Neural crest cell (in vitro differentiated cells): Measurements from ENCODE around the gene SAMSN1. TPM values are rescaled to one million over a fixed set of nuclear protein-coding genes. Genes with fewer than 3 reads are reported as not detected.

ENCODE experiments used
- DNase-seq: peaks from one replicate; pipeline ENCODE4 v3.0.0; 2021; ENCODE audit warnings: low read depth, mixed read lengths, low spot score
- H3K27ac Mint-ChIP-seq: one replicate; pipeline ENCODE4 v1.8.0; 2021; ENCODE audit warnings: mild to moderate bottlenecking, mixed read lengths; ENCODE audit not compliant: unreplicated experiment
- H3K27me3 Mint-ChIP-seq: 2 replicates; pipeline ENCODE4 v1.8.0; 2021; ENCODE audit warnings: low read depth, mild to moderate bottlenecking, mixed read lengths
- H3K36me3 Mint-ChIP-seq: 2 replicates; pipeline ENCODE4 v1.8.0; 2021; ENCODE audit warnings: low read depth, mild to moderate bottlenecking, mixed read lengths
- H3K4me1 Mint-ChIP-seq: 2 replicates; pipeline ENCODE4 v1.8.0; 2021; ENCODE audit warnings: mixed read lengths
- H3K4me3 Mint-ChIP-seq: one replicate; pipeline ENCODE4 v1.8.0; 2021; ENCODE audit warnings: mild to moderate bottlenecking, mixed read lengths
- H3K9me3 Mint-ChIP-seq: 2 replicates; pipeline ENCODE4 v1.8.0; 2021; ENCODE audit warnings: mixed read lengths
- CTCF ChIP-seq: fragments of 200-600 bp; sonication (generic); conservative IDR thresholded peaks from 2 replicates; pipeline ENCODE4 v1.5.0; 2021; ENCODE audit warnings: antibody characterized with exemption, mild to moderate bottlenecking
- total RNA-seq: library from RNA; stranded (reverse); gene quantifications from 2 replicates; pipeline ENCODE4 v1.2.1, GENCODE V29; 2021

Gene SAMSN1
- total RNA-seq, 1 donor from 2014 or later, result not detected

GRCh38 chr21:14527696-14528652, 18.1 kb downstream of the SAMSN1 start:
- no peak for DNase-seq
- no peak for TF ChIP-seq CTCF
- H3K27ac Mint-ChIP-seq, result no peak overlapping the region
- no peak overlapping the region for H3K4me3 Mint-ChIP-seq
- H3K4me1 Mint-ChIP-seq, result peaks cover 16% of the 10 kb centered on the region
- H3K36me3 Mint-ChIP-seq, result no peaks in the 10 kb centered on the region
- no peaks in the 10 kb centered on the region for H3K9me3 Mint-ChIP-seq
- H3K27me3 Mint-ChIP-seq, result no peaks in the 10 kb centered on the region

GRCh38 chr21:14526836-14527695, 19.0 kb downstream of the SAMSN1 start:
- Mint-ChIP-seq H3K9me3 (no peaks in the 10 kb centered on the region), H3K4me1 (peaks cover 12% of the 10 kb centered on the region), H3K4me3 (no peak overlapping the region), H3K36me3 (no peaks in the 10 kb centered on the region), H3K27ac (no peak overlapping the region), H3K27me3 (no peaks in the 10 kb centered on the region)
- DNase-seq, result no peak
- no peak for TF ChIP-seq CTCF

GRCh38 chr21:14526199-14526598, 19.9 kb downstream of the SAMSN1 start:
- DNase-seq, result no peak
- Mint-ChIP-seq H3K9me3 (no peaks in the 10 kb centered on the region), H3K4me3 (no peak overlapping the region), H3K27me3 (no peaks in the 10 kb centered on the region), H3K36me3 (no peaks in the 10 kb centered on the region), H3K27ac (no peak overlapping the region), H3K4me1 (peaks cover 8% of the 10 kb centered on the region)
- no peak for TF ChIP-seq CTCF

- Mint-ChIP-seq H3K4me3 (no peak overlapping the region), H3K27me3 (no peaks in the 10 kb centered on the region), H3K36me3 (no peaks in the 10 kb centered on the region), H3K4me1 (peaks cover 8% of the 10 kb centered on the region), H3K27ac (no peak overlapping the region), H3K9me3 (no peaks in the 10 kb centered on the region)
- no peak for TF ChIP-seq CTCF
- DNase-seq, result no peak
Observed at GRCh38 chr21:14523234-14523633, 22.9 kb downstream of the SAMSN1 start.

DNA sequence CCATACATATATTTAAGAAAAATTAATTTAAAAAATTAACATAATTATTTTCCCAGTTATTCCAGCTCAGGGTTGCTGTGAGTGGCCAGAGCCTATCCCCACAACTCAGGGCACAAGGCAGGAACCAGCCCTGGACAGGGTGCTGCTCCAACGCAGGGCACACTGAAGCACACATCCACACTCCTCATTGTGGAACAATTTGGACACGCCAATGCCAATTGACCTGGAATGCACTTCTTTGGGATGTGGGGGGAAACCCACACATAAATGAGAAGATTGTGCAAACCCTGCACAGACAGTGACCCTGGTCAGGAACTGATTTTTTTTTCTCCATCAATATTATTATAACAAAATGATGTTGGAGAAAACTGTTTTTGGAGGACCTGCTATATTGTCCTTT, 23.4 kb downstream of the SAMSN1 start:
- TF ChIP-seq CTCF, result no peak
- no peaks in the 10 kb centered on the region for H3K36me3 Mint-ChIP-seq
- H3K4me3 Mint-ChIP-seq, result no peak overlapping the region
- no peaks in the 10 kb centered on the region for H3K27me3 Mint-ChIP-seq
- no peak for DNase-seq
- H3K27ac Mint-ChIP-seq, result no peak overlapping the region
- H3K9me3 Mint-ChIP-seq, result no peaks in the 10 kb centered on the region
- peaks cover 8% of the 10 kb centered on the region for H3K4me1 Mint-ChIP-seq
